Type B pancreatic cell (in vitro differentiated cells): ENCODE results near the gene ZC3H18. TPM values are rescaled to one million over a fixed set of nuclear protein-coding genes. Genes with fewer than 3 reads are reported as not detected.
A peak's percentile ranks its signal among the peaks of the same experiment; 100 is the strongest.
"Not testable (repeated sequence)": the region's sequence is repeated elsewhere in the genome, so short reads cannot be mapped to it uniquely, and the experiment has no call there.

Experiments
- DNase-seq: peaks from one replicate; pipeline ENCODE4 v3.0.0; 2021; ENCODE audit warnings: mixed read lengths; ENCODE audit not compliant: unreplicated experiment; ENCODE audit errors: extremely low spot score
- H3K27ac Mint-ChIP-seq: 2 replicates; pipeline ENCODE4 v1.8.0; 2021; ENCODE audit warnings: mild to moderate bottlenecking, mixed read lengths
- H3K27me3 Mint-ChIP-seq: 2 replicates; pipeline ENCODE4 v1.8.0; 2021; ENCODE audit warnings: mixed read lengths
- H3K36me3 Mint-ChIP-seq: 2 replicates; pipeline ENCODE4 v1.8.0; 2021; ENCODE audit warnings: mixed read lengths
- H3K4me1 Mint-ChIP-seq: one replicate; pipeline ENCODE4 v1.8.0; 2021; ENCODE audit warnings: mixed read lengths; ENCODE audit not compliant: unreplicated experiment
- H3K4me3 Mint-ChIP-seq: 2 replicates; pipeline ENCODE4 v1.8.0; 2021; ENCODE audit warnings: mild to moderate bottlenecking, mixed read lengths
- H3K9me3 Mint-ChIP-seq: 2 replicates; pipeline ENCODE4 v1.8.0; 2021; ENCODE audit warnings: mixed read lengths
- total RNA-seq: library from RNA; stranded (reverse); gene quantifications from 2 replicates; pipeline ENCODE4 v1.2.1, GENCODE V29; 2021; ENCODE audit warnings: low replicate concordance
- TF ChIP-seq, protein P1 (sequence below): fragments of 200-600 bp; sonication (generic); conservative IDR thresholded peaks from 2 replicates; pipeline ENCODE4 v1.5.0; 2021; ENCODE audit warnings: antibody characterized with exemption, mild to moderate bottlenecking

ZC3H18 gene
- total RNA-seq, 1 donor from 2014 or later, result 70.2 TPM

DNA sequence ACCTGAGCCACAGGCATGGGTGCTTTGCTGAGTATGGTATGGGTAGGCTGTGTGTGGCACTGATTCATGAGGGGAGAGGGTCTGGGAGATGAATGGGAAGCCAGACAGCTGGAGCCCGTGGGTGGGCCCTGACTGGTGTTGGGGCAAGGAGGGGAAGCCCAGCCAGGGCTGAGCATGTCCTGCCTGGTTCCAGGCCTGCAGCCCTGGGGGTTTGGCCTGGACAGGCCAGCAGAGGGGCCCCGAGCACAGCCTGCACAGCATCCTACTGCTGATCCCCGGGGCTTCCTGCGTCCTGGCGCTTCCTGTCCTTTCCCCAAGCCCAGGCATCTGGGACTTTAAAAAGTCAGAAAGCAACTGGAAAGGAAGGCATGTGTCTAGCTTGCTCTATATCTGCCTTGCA is 97.3 kb downstream of the ZC3H18 start:
- no peaks in the 10 kb centered on the region for H3K27me3 Mint-ChIP-seq
- H3K4me1 Mint-ChIP-seq, result peaks cover 7% of the 10 kb centered on the region
- no peak for DNase-seq
- H3K27ac Mint-ChIP-seq, result no peak overlapping the region
- TF ChIP-seq, protein P1, sequence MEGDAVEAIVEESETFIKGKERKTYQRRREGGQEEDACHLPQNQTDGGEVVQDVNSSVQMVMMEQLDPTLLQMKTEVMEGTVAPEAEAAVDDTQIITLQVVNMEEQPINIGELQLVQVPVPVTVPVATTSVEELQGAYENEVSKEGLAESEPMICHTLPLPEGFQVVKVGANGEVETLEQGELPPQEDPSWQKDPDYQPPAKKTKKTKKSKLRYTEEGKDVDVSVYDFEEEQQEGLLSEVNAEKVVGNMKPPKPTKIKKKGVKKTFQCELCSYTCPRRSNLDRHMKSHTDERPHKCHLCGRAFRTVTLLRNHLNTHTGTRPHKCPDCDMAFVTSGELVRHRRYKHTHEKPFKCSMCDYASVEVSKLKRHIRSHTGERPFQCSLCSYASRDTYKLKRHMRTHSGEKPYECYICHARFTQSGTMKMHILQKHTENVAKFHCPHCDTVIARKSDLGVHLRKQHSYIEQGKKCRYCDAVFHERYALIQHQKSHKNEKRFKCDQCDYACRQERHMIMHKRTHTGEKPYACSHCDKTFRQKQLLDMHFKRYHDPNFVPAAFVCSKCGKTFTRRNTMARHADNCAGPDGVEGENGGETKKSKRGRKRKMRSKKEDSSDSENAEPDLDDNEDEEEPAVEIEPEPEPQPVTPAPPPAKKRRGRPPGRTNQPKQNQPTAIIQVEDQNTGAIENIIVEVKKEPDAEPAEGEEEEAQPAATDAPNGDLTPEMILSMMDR, result no peak
- H3K9me3 Mint-ChIP-seq, result no peaks in the 10 kb centered on the region
- no peak overlapping the region for H3K4me3 Mint-ChIP-seq
- H3K36me3 Mint-ChIP-seq, result peaks cover 3% of the 10 kb centered on the region

DNA sequence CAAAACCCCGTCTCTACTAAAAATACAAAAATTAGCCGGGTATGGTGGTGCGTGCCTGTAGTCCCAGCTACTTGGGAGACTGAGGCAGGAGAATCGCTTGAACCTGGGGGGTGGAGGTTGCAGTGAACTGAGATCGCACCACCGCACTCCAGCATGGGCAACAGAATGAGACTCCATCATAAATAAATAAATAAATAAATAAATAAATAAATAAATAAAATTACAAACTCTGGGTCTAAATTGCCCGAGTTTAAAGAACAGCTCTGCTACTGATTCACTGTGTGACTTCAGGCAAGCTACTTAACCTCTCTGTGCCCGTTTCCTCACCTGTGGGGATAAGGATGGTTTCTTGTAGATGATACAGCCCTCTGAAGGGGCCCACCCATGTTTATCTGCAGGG is 99.3 kb downstream of the ZC3H18 start:
- H3K9me3 Mint-ChIP-seq, H3K27me3 Mint-ChIP-seq, H3K27ac Mint-ChIP-seq, H3K4me3 Mint-ChIP-seq, H3K36me3 Mint-ChIP-seq, H3K4me1 Mint-ChIP-seq, DNase-seq: not testable (repeated sequence)

DNA sequence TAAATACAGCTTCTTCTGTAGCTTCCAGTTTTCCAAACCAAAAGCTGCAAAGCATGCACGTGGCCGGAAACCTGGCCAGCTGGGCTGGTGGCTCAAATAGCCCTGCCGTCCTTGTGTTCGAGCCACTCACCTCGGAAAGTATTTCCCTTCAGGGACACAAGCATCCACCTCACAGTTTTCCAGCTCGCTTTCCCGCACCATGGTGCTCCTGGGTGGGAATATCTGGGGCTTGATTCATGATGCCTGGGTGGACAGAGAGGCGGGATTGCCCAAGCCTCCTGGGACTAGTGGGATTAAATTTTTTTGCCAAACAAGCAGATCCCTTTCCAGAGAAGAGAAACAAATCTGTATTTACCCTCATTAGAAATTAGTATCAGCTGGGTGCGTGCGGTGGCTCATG is 99.8 kb downstream of the ZC3H18 start:
- DNase-seq, result no peak
- H3K4me1 Mint-ChIP-seq, result peaks cover 7% of the 10 kb centered on the region
- H3K9me3 Mint-ChIP-seq, result no peaks in the 10 kb centered on the region
- peaks cover 3% of the 10 kb centered on the region for H3K36me3 Mint-ChIP-seq
- TF ChIP-seq, protein P1, result no peak
- no peak overlapping the region for H3K4me3 Mint-ChIP-seq
- H3K27ac Mint-ChIP-seq, result no peak overlapping the region
- H3K27me3 Mint-ChIP-seq, result no peaks in the 10 kb centered on the region

DNA sequence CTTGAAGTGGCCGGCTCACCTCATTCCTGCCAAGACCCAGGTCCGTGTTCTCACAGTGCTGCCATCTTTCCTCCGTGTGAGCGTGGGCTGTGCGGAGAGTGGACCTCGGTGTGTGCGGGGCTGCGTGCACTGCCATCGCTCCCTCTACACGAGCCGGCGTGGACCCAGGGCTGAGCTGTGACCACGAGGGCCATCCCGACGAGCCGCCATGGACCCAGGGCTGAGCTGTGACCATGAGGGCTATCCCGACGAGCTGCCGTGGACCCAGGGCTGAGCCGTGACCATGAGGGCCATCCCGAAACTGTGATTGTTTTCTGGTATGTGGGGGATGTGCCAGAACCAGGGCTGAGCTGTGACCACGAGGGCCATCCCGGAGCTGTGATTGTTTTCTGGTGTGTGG is 101.6 kb downstream of the ZC3H18 start:
- Mint-ChIP-seq H3K4me3 (no peak overlapping the region), H3K36me3 (peaks cover 3% of the 10 kb centered on the region), H3K4me1 (peaks cover 7% of the 10 kb centered on the region), H3K27me3 (no peaks in the 10 kb centered on the region), H3K9me3 (no peaks in the 10 kb centered on the region), H3K27ac (no peak overlapping the region)
- DNase-seq, result no peak
- TF ChIP-seq, protein P1, result no peak

DNA sequence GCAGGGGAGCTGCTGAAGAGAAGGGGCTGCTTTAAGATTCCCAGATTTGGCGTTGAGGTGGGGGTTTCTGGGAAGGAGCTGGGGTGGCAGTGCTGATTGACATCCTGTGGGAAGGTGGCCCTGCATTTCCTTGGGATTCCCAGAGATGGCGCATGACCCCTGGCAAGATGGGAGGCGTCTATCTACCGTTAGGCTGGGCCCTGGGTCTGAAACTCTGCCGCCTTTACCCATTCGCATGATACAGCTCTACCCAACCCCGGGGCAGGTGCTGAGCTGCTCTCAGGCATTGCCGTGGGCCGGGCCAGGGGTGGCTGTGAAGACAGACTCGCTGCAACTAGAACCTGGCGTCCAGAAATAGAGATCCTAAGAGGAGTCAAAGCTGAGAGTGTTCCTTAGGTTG is 102.6 kb downstream of the ZC3H18 start:
- Mint-ChIP-seq H3K27me3 (no peaks in the 10 kb centered on the region), H3K4me3 (no peak overlapping the region), H3K27ac (no peak overlapping the region), H3K36me3 (peaks cover 3% of the 10 kb centered on the region), H3K9me3 (no peaks in the 10 kb centered on the region), H3K4me1 (no peaks in the 10 kb centered on the region)
- TF ChIP-seq, protein P1, result peak; percentile 59
- no peak for DNase-seq

DNA sequence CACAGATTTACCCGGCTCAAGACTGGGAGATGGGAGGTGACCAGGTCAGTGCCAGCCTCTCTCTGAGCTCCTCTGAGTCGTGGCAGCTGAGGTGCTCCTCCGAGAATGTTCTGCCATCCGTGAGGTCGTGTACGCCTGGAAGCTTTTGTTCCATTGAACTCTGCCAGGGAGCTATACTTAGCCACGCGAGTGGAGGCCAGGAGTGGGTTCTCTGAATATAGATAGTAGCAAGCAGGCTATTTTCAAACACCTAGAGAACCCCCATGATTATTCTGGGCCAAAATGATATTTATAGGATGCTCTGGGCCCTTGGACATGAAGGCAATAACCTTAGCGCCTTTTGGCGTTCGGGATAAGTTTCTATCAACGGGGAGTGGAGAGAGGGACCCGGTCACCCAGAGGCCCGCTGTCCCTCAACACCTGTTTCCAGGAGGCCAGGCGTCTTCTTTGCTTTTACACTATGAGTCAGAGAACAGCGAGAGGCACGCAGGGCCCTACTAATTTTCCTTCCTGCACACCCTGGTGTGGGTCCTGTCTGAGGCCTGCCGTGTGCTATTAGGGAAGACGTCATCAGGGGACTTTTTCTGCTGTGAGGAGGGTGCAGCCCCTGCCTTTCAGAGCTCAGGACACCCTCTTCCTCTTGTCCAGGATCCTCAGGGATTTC is 103.6 kb downstream of the ZC3H18 start:
- Mint-ChIP-seq H3K4me3 (no peak overlapping the region), H3K27ac (no peak overlapping the region), H3K4me1 (no peaks in the 10 kb centered on the region), H3K36me3 (no peaks in the 10 kb centered on the region), H3K9me3 (no peaks in the 10 kb centered on the region), H3K27me3 (no peaks in the 10 kb centered on the region)
- TF ChIP-seq, protein P1, result no peak
- no peak for DNase-seq
